ENCODE measurements around the gene ACSS3.
"Not testable (repeated sequence)": the region's sequence is repeated elsewhere in the genome, so short reads cannot be mapped to it uniquely, and the experiment has no call there.

ACSS3 gene

GRCh38 chr12:81095501-81096232 lies 17.8 kb downstream of the ACSS3 start:
- Histone ChIP-seq H3K79me2 (ENCODE audit: control insufficient read depth, insufficient read depth, low read length, unreplicated experiment) (no peaks in the 10 kb centered on the region), H3K4me3 (ENCODE audit: low read depth, low read length) (peak overlapping the region; percentile 18; the same call in 1 of the 2 replicates), H3K27ac (ENCODE audit: low read depth, low read length) (no peak overlapping the region), H3K36me3 (ENCODE audit: insufficient read depth, low read length) (no peaks in the 10 kb centered on the region), H3K27me3 (ENCODE audit: insufficient read depth, low read length) (no peaks in the 10 kb centered on the region), H3K4me1 (ENCODE audit: control insufficient read depth, insufficient read depth, low read length, unreplicated experiment) (peaks cover 18% of the 10 kb centered on the region), H2AFZ (ENCODE audit: low read length, unreplicated experiment) (peak overlapping the region; percentile 28)

GRCh38 chr12:81105687-81106086 lies 27.8 kb downstream of the ACSS3 start:
- Histone ChIP-seq H3K79me2 (ENCODE audit: control insufficient read depth, insufficient read depth, low read length, unreplicated experiment) (no peaks in the 10 kb centered on the region), H3K27ac (ENCODE audit: low read depth, low read length) (no peak overlapping the region), H3K4me1 (ENCODE audit: control insufficient read depth, insufficient read depth, low read length, unreplicated experiment) (no peaks in the 10 kb centered on the region), H3K4me3 (ENCODE audit: low read depth, low read length) (no peak overlapping the region), H2AFZ (ENCODE audit: low read length, unreplicated experiment) (no peak overlapping the region), H3K36me3 (ENCODE audit: insufficient read depth, low read length) (no peaks in the 10 kb centered on the region), H3K27me3 (ENCODE audit: insufficient read depth, low read length) (no peaks in the 10 kb centered on the region)

- Histone ChIP-seq H2AFZ (ENCODE audit: low read length, unreplicated experiment) (no peak overlapping the region), H3K4me3 (ENCODE audit: low read depth, low read length) (no peak overlapping the region), H3K27ac (ENCODE audit: low read depth, low read length) (no peak overlapping the region), H3K36me3 (ENCODE audit: insufficient read depth, low read length) (no peaks in the 10 kb centered on the region), H3K27me3 (ENCODE audit: insufficient read depth, low read length) (no peaks in the 10 kb centered on the region), H3K79me2 (ENCODE audit: control insufficient read depth, insufficient read depth, low read length, unreplicated experiment) (no peaks in the 10 kb centered on the region), H3K4me1 (ENCODE audit: control insufficient read depth, insufficient read depth, low read length, unreplicated experiment) (no peaks in the 10 kb centered on the region)
Measured at GRCh38 chr12:81114226-81114625, 36.3 kb downstream of the ACSS3 start.

GRCh38 chr12:81119069-81119468 lies 41.2 kb downstream of the ACSS3 start:
- not testable (repeated sequence) for H2AFZ ChIP-seq (ENCODE audit: low read length, unreplicated experiment); H3K4me3 ChIP-seq (ENCODE audit: low read depth, low read length); H3K79me2 ChIP-seq (ENCODE audit: control insufficient read depth, insufficient read depth, low read length, unreplicated experiment); H3K36me3 ChIP-seq (ENCODE audit: insufficient read depth, low read length); H3K27ac ChIP-seq (ENCODE audit: low read depth, low read length); H3K27me3 ChIP-seq (ENCODE audit: insufficient read depth, low read length); H3K4me1 ChIP-seq (ENCODE audit: control insufficient read depth, insufficient read depth, low read length, unreplicated experiment)

- no peaks in the 10 kb centered on the region for H3K27me3 ChIP-seq (ENCODE audit: insufficient read depth, low read length)
- no peaks in the 10 kb centered on the region for H3K4me1 ChIP-seq (ENCODE audit: control insufficient read depth, insufficient read depth, low read length, unreplicated experiment)
- H3K79me2 ChIP-seq (ENCODE audit: control insufficient read depth, insufficient read depth, low read length, unreplicated experiment), result no peaks in the 10 kb centered on the region
- no peak overlapping the region for H3K27ac ChIP-seq (ENCODE audit: low read depth, low read length)
- no peaks in the 10 kb centered on the region for H3K36me3 ChIP-seq (ENCODE audit: insufficient read depth, low read length)
- no peak overlapping the region for H2AFZ ChIP-seq (ENCODE audit: low read length, unreplicated experiment)
- no peak overlapping the region for H3K4me3 ChIP-seq (ENCODE audit: low read depth, low read length)
Measured at GRCh38 chr12:81120961-81121360, 43.1 kb downstream of the ACSS3 start.

GRCh38 chr12:81123611-81124010 lies 45.7 kb downstream of the ACSS3 start:
- Histone ChIP-seq H3K4me3 (ENCODE audit: low read depth, low read length) (no peak overlapping the region), H2AFZ (ENCODE audit: low read length, unreplicated experiment) (no peak overlapping the region), H3K27me3 (ENCODE audit: insufficient read depth, low read length) (no peaks in the 10 kb centered on the region), H3K79me2 (ENCODE audit: control insufficient read depth, insufficient read depth, low read length, unreplicated experiment) (no peaks in the 10 kb centered on the region), H3K4me1 (ENCODE audit: control insufficient read depth, insufficient read depth, low read length, unreplicated experiment) (no peaks in the 10 kb centered on the region), H3K27ac (ENCODE audit: low read depth, low read length) (no peak overlapping the region), H3K36me3 (ENCODE audit: insufficient read depth, low read length) (no peaks in the 10 kb centered on the region)

GRCh38 chr12:81125691-81126090 lies 47.8 kb downstream of the ACSS3 start:
- no peak overlapping the region for H2AFZ ChIP-seq (ENCODE audit: low read length, unreplicated experiment)

GRCh38 chr12:81128930-81129554 lies 51.2 kb downstream of the ACSS3 start:
- Histone ChIP-seq H3K4me3 (ENCODE audit: low read depth, low read length) (no peak overlapping the region), H3K27me3 (ENCODE audit: insufficient read depth, low read length) (no peaks in the 10 kb centered on the region), H3K36me3 (ENCODE audit: insufficient read depth, low read length) (no peaks in the 10 kb centered on the region), H3K79me2 (ENCODE audit: control insufficient read depth, insufficient read depth, low read length, unreplicated experiment) (no peaks in the 10 kb centered on the region), H2AFZ (ENCODE audit: low read length, unreplicated experiment) (no peak overlapping the region), H3K27ac (ENCODE audit: low read depth, low read length) (no peak overlapping the region), H3K4me1 (ENCODE audit: control insufficient read depth, insufficient read depth, low read length, unreplicated experiment) (no peaks in the 10 kb centered on the region)

More at GRCh38 chr12:81125691-81126090, 47.8 kb downstream of the ACSS3 start:
- Histone ChIP-seq H3K27ac (ENCODE audit: low read depth, low read length) (no peak overlapping the region), H3K4me1 (ENCODE audit: control insufficient read depth, insufficient read depth, low read length, unreplicated experiment) (no peaks in the 10 kb centered on the region), H3K36me3 (ENCODE audit: insufficient read depth, low read length) (no peaks in the 10 kb centered on the region), H3K27me3 (ENCODE audit: insufficient read depth, low read length) (no peaks in the 10 kb centered on the region), H3K79me2 (ENCODE audit: control insufficient read depth, insufficient read depth, low read length, unreplicated experiment) (no peaks in the 10 kb centered on the region), H3K4me3 (ENCODE audit: low read depth, low read length) (no peak overlapping the region)

GRCh38 chr12:81136519-81136918 lies 58.6 kb downstream of the ACSS3 start:
- H3K27ac ChIP-seq (ENCODE audit: low read depth, low read length), result no peak overlapping the region
- no peak overlapping the region for H2AFZ ChIP-seq (ENCODE audit: low read length, unreplicated experiment)
- no peaks in the 10 kb centered on the region for H3K36me3 ChIP-seq (ENCODE audit: insufficient read depth, low read length)
- H3K4me3 ChIP-seq (ENCODE audit: low read depth, low read length), result no peak overlapping the region
- H3K27me3 ChIP-seq (ENCODE audit: insufficient read depth, low read length), result no peaks in the 10 kb centered on the region
- H3K4me1 ChIP-seq (ENCODE audit: control insufficient read depth, insufficient read depth, low read length, unreplicated experiment), result no peaks in the 10 kb centered on the region
- H3K79me2 ChIP-seq (ENCODE audit: control insufficient read depth, insufficient read depth, low read length, unreplicated experiment), result no peaks in the 10 kb centered on the region

- Histone ChIP-seq H3K4me1 (ENCODE audit: control insufficient read depth, insufficient read depth, low read length, unreplicated experiment) (no peaks in the 10 kb centered on the region), H3K27ac (ENCODE audit: low read depth, low read length) (no peak overlapping the region), H3K36me3 (ENCODE audit: insufficient read depth, low read length) (no peaks in the 10 kb centered on the region), H3K27me3 (ENCODE audit: insufficient read depth, low read length) (no peaks in the 10 kb centered on the region), H3K4me3 (ENCODE audit: low read depth, low read length) (no peak overlapping the region), H2AFZ (ENCODE audit: low read length, unreplicated experiment) (no peak overlapping the region), H3K79me2 (ENCODE audit: control insufficient read depth, insufficient read depth, low read length, unreplicated experiment) (no peaks in the 10 kb centered on the region)
Measured at GRCh38 chr12:81137801-81138200, 59.9 kb downstream of the ACSS3 start.

- Histone ChIP-seq H3K4me3 (ENCODE audit: low read depth, low read length) (no peak overlapping the region), H3K27ac (ENCODE audit: low read depth, low read length) (no peak overlapping the region), H3K79me2 (ENCODE audit: control insufficient read depth, insufficient read depth, low read length, unreplicated experiment) (no peaks in the 10 kb centered on the region), H3K36me3 (ENCODE audit: insufficient read depth, low read length) (no peaks in the 10 kb centered on the region), H3K27me3 (ENCODE audit: insufficient read depth, low read length) (no peaks in the 10 kb centered on the region), H2AFZ (ENCODE audit: low read length, unreplicated experiment) (no peak overlapping the region), H3K4me1 (ENCODE audit: control insufficient read depth, insufficient read depth, low read length, unreplicated experiment) (no peaks in the 10 kb centered on the region)
Measured at GRCh38 chr12:81141217-81141616, 63.3 kb downstream of the ACSS3 start.
